Fibroblast of the aortic adventitia (primary cell): ENCODE measurements around the gene BIN1. TPM values are rescaled to one million over a fixed set of nuclear protein-coding genes. Genes with fewer than 3 reads are reported as not detected.
A peak's percentile ranks its signal among the peaks of the same experiment; 100 is the strongest.

Experiments used
- DNase-seq: peaks from one replicate; pipeline ENCODE4 v3.0.0-alpha.2; 2010; ENCODE audit warnings: low read depth
- H3K4me3 ChIP-seq: 2 replicates; pipeline ENCODE4 v1.5.1; 2011; ENCODE audit warnings: low read depth, mild to moderate bottlenecking, control low read depth, low read length, moderate library complexity
- CTCF ChIP-seq: IDR thresholded peaks from 2 replicates; pipeline ENCODE4 v1.5.1; 2011; ENCODE audit warnings: mild to moderate bottlenecking, low read length, control low read depth, inconsistent platforms; ENCODE audit not compliant: insufficient read depth
- total RNA-seq: library from RNA; depleted of rRNA; stranded (reverse); fragments of >200 nt; gene quantifications from 2 replicates; pipeline ENCODE4 v1.2.3, GENCODE V29; 2012; ENCODE audit warnings: low replicate concordance

Gene BIN1
- total RNA-seq, 1 donor = 68.7 TPM

GRCh38 chr2:127072970-127073369 lies 34.0 kb downstream of the BIN1 start:
- H3K4me3 ChIP-seq = no peak overlapping the region
- no peak for DNase-seq
- TF ChIP-seq CTCF = no peak

- H3K4me3 ChIP-seq = no peak overlapping the region
- peak; percentile 11 for TF ChIP-seq CTCF
- DNase-seq = no peak
These were observed 34.6 kb downstream of the BIN1 start for GRCh38 chr2:127072396-127072795.

GRCh38 chr2:127071901-127072328 lies 35.0 kb downstream of the BIN1 start:
- TF ChIP-seq CTCF = no peak
- H3K4me3 ChIP-seq = no peak overlapping the region
- DNase-seq = no peak

- DNase-seq = no peak
- no peak for TF ChIP-seq CTCF
- H3K4me3 ChIP-seq = no peak overlapping the region
These were observed 36.7 kb downstream of the BIN1 start for GRCh38 chr2:127070221-127070620.

GRCh38 chr2:127069536-127069935 lies 37.4 kb downstream of the BIN1 start:
- no peak overlapping the region for H3K4me3 ChIP-seq
- TF ChIP-seq CTCF = no peak

GRCh38 chr2:127069003-127069402 lies 38.0 kb downstream of the BIN1 start:
- no peak for TF ChIP-seq CTCF
- DNase-seq = no peak
- no peak overlapping the region for H3K4me3 ChIP-seq

More at GRCh38 chr2:127069536-127069935, 37.4 kb downstream of the BIN1 start:
- DNase-seq = no peak

- no peak overlapping the region for H3K4me3 ChIP-seq
- DNase-seq = no peak
- TF ChIP-seq CTCF = no peak
These were observed 38.6 kb downstream of the BIN1 start for GRCh38 chr2:127068351-127068741.
